ENCODE results near the gene SPRED2.

DNA sequence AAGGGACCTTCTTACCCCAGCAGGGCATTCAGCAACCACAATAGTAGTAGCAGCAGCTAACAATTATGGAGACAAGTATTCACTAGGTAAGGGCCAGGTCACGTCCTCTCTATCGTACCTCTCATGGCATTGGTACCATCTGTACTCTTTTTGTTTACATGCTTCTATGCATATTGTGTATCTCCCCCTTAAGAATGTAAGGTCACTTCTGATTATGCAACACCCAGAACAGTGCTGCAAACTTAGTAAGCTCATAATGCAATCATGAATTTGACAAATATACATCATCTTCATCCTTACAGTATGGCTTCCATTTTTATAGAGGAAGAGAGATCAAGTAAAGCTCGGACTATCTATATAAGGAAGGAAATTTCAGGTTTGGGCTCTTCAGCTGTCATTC lies 46.1 kb downstream of the SPRED2 start:
- no peak for TF ChIP-seq EZH2 (IDR thresholded peaks at IDR 0.05; ENCODE audit: borderline replicate concordance, low read length)
- TF ChIP-seq, protein P1, sequence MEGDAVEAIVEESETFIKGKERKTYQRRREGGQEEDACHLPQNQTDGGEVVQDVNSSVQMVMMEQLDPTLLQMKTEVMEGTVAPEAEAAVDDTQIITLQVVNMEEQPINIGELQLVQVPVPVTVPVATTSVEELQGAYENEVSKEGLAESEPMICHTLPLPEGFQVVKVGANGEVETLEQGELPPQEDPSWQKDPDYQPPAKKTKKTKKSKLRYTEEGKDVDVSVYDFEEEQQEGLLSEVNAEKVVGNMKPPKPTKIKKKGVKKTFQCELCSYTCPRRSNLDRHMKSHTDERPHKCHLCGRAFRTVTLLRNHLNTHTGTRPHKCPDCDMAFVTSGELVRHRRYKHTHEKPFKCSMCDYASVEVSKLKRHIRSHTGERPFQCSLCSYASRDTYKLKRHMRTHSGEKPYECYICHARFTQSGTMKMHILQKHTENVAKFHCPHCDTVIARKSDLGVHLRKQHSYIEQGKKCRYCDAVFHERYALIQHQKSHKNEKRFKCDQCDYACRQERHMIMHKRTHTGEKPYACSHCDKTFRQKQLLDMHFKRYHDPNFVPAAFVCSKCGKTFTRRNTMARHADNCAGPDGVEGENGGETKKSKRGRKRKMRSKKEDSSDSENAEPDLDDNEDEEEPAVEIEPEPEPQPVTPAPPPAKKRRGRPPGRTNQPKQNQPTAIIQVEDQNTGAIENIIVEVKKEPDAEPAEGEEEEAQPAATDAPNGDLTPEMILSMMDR (conservative IDR thresholded peaks at IDR 0.05 in 1 of 2, IDR thresholded peaks at IDR 0.05 in 1 of 2; ENCODE audit: extremely low read depth in 1 of 2, insufficient read depth in 1 of 2, low read depth in 1 of 2, low read length in 2 of 2): no peak
